K562 (cell line): ENCODE data around the gene ERI2. TPM values are rescaled to one million over a fixed set of nuclear protein-coding genes. Genes with fewer than 3 reads are reported as not detected.

Experiments used
- ATAC-seq: fragments of 200-7000 bp; cut with Tn5 transposase; 3 replicates; pipeline ENCODE4 v1.9.1; 2020; ENCODE audit warnings: moderate library complexity
- BruUV-seq: library from RNA; stranded (reverse); fragments of 400-500 nt; replicated peaks from 2 replicates; lab custom pipeline; 2021; lab: Mats Ljungman, UMichigan
- CTCF ChIA-PET: fragments of 300-600 bp; formaldehyde crosslinking; extraction: SDS; loops from one replicate; lab custom pipeline; 2021; ENCODE audit warnings: low intra/inter-chr PET ratio; lab: Yijun Ruan, JAX
- POLR2A ChIA-PET: fragments of 300-600, 350-650 bp; sonication (Branson Sonifier 250); formaldehyde crosslinking; extraction: SDS; loops from one replicate; lab custom pipeline; 2021; ENCODE audit warnings: antibody characterized with exemption, inconsistent platforms; lab: Yijun Ruan, JAX
- DNase-seq, 4 experiments: peaks; one replicate each; pipeline versions ENCODE4 v3.0.0 to v3.0.0-alpha.2; 2011 to 2018; ENCODE audit warnings: low spot score in 3 of 4, mixed read lengths in 3 of 4; ENCODE audit errors: extremely low read depth in 1 of 4
- FAIRE-seq: peaks from 2 replicates; lab custom pipeline; 2011; peaks lifted over from hg19 to GRCh38; lab: Jason Lieb, UNC
- H2AFZ ChIP-seq: 2 replicates; pipeline ENCODE4 v1.6.0; 2011; ENCODE audit warnings: low read depth, low read length, control low read depth, inconsistent platforms
- H3K27ac ChIP-seq: fragments of 200-600 bp; 3 replicates; pipeline ENCODE4 v1.8.0; 2011; ENCODE audit warnings: low read depth, mild to moderate bottlenecking, control low read depth, inconsistent platforms, low read length, moderate library complexity, mixed read lengths; ENCODE audit errors: extremely low read depth
- H3K27me3 ChIP-seq, 2 experiments: fragments of 300-600 bp in 1 of 2; 2 replicates in 1 of 2; 3 replicates in 1 of 2; pipeline versions ENCODE4 v1.6.0 to v1.8.0; 2011; ENCODE audit warnings: inconsistent platforms in 2 of 2, low read length in 2 of 2, mild to moderate bottlenecking in 1 of 2, mixed read lengths in 1 of 2, moderate library complexity in 1 of 2; ENCODE audit not compliant: control insufficient read depth in 2 of 2, insufficient read depth in 2 of 2
- H3K36me3 ChIP-seq: fragments of 300-600 bp; 3 replicates; pipeline ENCODE4 v1.8.0; 2011; ENCODE audit warnings: mild to moderate bottlenecking, low read length, inconsistent platforms; ENCODE audit not compliant: control insufficient read depth, insufficient read depth
- H3K4me1 ChIP-seq, 2 experiments: fragments of 200-600 bp in 1 of 2; replicated peaks in 1 of 2; 2 replicates in 1 of 2; 3 replicates in 1 of 2; pipeline versions ENCODE4 v1.5.1 to v1.8.0; 2011; ENCODE audit warnings: inconsistent platforms in 2 of 2, low read length in 2 of 2, mild to moderate bottlenecking in 1 of 2, mixed read lengths in 1 of 2, moderate library complexity in 1 of 2; ENCODE audit not compliant: control insufficient read depth in 2 of 2, insufficient read depth in 2 of 2
- H3K4me2 ChIP-seq: 2 replicates; pipeline ENCODE4 v1.6.1; 2011; ENCODE audit warnings: low read length, control low read depth, inconsistent platforms, mixed read lengths; ENCODE audit not compliant: insufficient read depth
- H3K4me3 ChIP-seq: fragments of 200-600 bp; sonication (generic), shearing (Covaris generic); 2 replicates; pipeline ENCODE4 v1.5.1; 2016; ENCODE audit warnings: control low read depth, inconsistent platforms
- H3K79me2 ChIP-seq: fragments of 200-600 bp; 3 replicates; pipeline ENCODE4 v1.8.0; 2011; ENCODE audit warnings: low read length, inconsistent platforms; ENCODE audit not compliant: control insufficient read depth, insufficient read depth
- H3K9ac ChIP-seq, 2 experiments: 2 replicates each; pipeline versions ENCODE4 v1.6.0 to v1.6.1; 2011; ENCODE audit warnings: low read depth in 2 of 2, low read length in 2 of 2, control low read depth in 1 of 2, inconsistent platforms in 1 of 2, mild to moderate bottlenecking in 1 of 2, mixed read lengths in 1 of 2; ENCODE audit not compliant: insufficient read depth in 1 of 2
- H3K9me1 ChIP-seq: one replicate; pipeline ENCODE4 v1.6.0; 2011; ENCODE audit warnings: inconsistent platforms, mild to moderate bottlenecking, low read length, moderate library complexity; ENCODE audit not compliant: control insufficient read depth, insufficient read depth
- H3K9me3 ChIP-seq: replicated peaks from 2 replicates; pipeline ENCODE4 v1.5.1; 2011; ENCODE audit warnings: low read depth, low read length, inconsistent platforms; ENCODE audit not compliant: control insufficient read depth, insufficient read depth
- H4K20me1 ChIP-seq: replicated peaks from 2 replicates; pipeline ENCODE4 v1.6.1; 2011; ENCODE audit warnings: low read length, inconsistent platforms, mixed read lengths; ENCODE audit not compliant: control insufficient read depth, insufficient read depth
- HLTF ChIP-seq: fragments of 450-650 bp; IDR thresholded peaks from 2 replicates; pipeline ENCODE4 v1.6.1; 2016
- POLR2G ChIP-seq: fragments of 200-400 bp; formaldehyde crosslinking; IDR thresholded peaks from 2 replicates; pipeline ENCODE4 v1.6.1; 2017; ENCODE audit warnings: low read depth, mild to moderate bottlenecking, antibody characterized with exemption, low read length, moderate library complexity
- POLR3G ChIP-seq: IDR thresholded peaks from 2 replicates; pipeline ENCODE4 v1.6.1; 2011; ENCODE audit not compliant: insufficient read length, insufficient replicate concordance; ENCODE audit errors: extremely low read depth
- TSC22D4 ChIP-seq: fragments of 450-650 bp; IDR thresholded peaks from 2 replicates; pipeline ENCODE4 v1.6.1; 2016; ENCODE audit warnings: missing genetic modification characterization, missing biosample characterization, control low read depth
- ZFX ChIP-seq: sonication (generic); formaldehyde crosslinking; IDR thresholded peaks from 2 replicates; pipeline ENCODE4 v1.8.0; 2022; ENCODE audit warnings: mild to moderate bottlenecking, missing genetic modification reagents, moderate library complexity
- ZKSCAN8 ChIP-seq: fragments of 200-800 bp; sonication (Bioruptor generic); IDR thresholded peaks from 2 replicates; pipeline ENCODE4 v1.6.1; 2016; ENCODE audit warnings: missing genetic modification characterization, missing compliant biosample characterization
- in situ Hi-C: fragments of 300-500 bp; cut with MboI; formaldehyde crosslinking; loops from 4 replicates; pipeline ENCODE4 v1.15.0; 2018; ENCODE audit warnings: inconsistent platforms, mixed read lengths
- intact Hi-C: fragments of 100-400 bp; cut with micrococcal nuclease; formaldehyde crosslinking; loops from 2 replicates; pipeline ENCODE4 v1.14.2; 2022
- polyA plus RNA-seq, 8 experiments: library from polyadenylated mRNA; depleted of rRNA in 4 of 8; stranded (reverse) in 5 of 8; unstranded in 3 of 8; fragments of >200 nt; fragmentation: Nextera tagmentation in 2 of 8; fragmentation: Illumina TruSeq in 1 of 8; extraction: Ambion mirVana in 2 of 8; extraction: Trizol in 1 of 8; gene quantifications; 2 replicates each; pipeline versions ENCODE4 v1.2.1 to v1.2.3, GENCODE V29; 2011 to 2014; ENCODE audit warnings: inconsistent platforms in 1 of 8, missing spikeins in 1 of 8
- total RNA-seq, 7 experiments: library from RNA; depleted of rRNA in 6 of 7; stranded (reverse); fragments of >200 nt in 6 of 7; fragmentation: Illumina TruSeq in 2 of 7; extraction: Trizol in 2 of 7; gene quantifications; 2 replicates each; pipeline versions ENCODE4 v1.2.1 to v1.2.3, GENCODE V29; 2011 to 2021; ENCODE audit warnings: low replicate concordance in 1 of 7
- TF ChIP-seq, protein P1 (sequence below), 2 experiments: fragments of 200-800 bp in 1 of 2; sonication (Bioruptor generic) in 1 of 2; sonication (generic) in 1 of 2; formaldehyde crosslinking in 1 of 2; IDR thresholded peaks in 1 of 2; conservative IDR thresholded peaks in 1 of 2; 2 replicates each; pipeline versions ENCODE4 v1.5.0 to v1.6.1; 2016 to 2020; ENCODE audit warnings: missing compliant biosample characterization in 1 of 2, missing genetic modification characterization in 1 of 2, missing genetic modification reagents in 1 of 2
- TF ChIP-seq, protein P2 (sequence below), 2 experiments: fragments of 450-650 bp; IDR thresholded peaks; 2 replicates each; pipeline ENCODE4 v1.6.1; 2016
- TF ChIP-seq, protein P3 (sequence below): fragments of 250-450 bp; sonication (Bioruptor Pico); IDR thresholded peaks from 2 replicates; pipeline ENCODE4 v1.8.0; 2022; ENCODE audit warnings: moderate library complexity, mild to moderate bottlenecking, inconsistent platforms
- TF ChIP-seq, protein P4 (sequence below), 2 experiments: fragments of 450-650 bp in 1 of 2; IDR thresholded peaks; 2 replicates each; pipeline ENCODE4 v1.6.1; 2011 to 2017; ENCODE audit warnings: low read depth in 2 of 2, antibody characterized with exemption in 1 of 2, borderline replicate concordance in 1 of 2, low read length in 1 of 2, mild to moderate bottlenecking in 1 of 2, mixed read lengths in 1 of 2; ENCODE audit not compliant: control insufficient read depth in 1 of 2

Gene ERI2
- total and polyA plus RNA-seq, 9 of the 15 experiments (the other 6 are each of a cell fraction or from before 2014, with no cell fraction given): 23.3 to 57.0 (median 48.1) TPM

DNA sequence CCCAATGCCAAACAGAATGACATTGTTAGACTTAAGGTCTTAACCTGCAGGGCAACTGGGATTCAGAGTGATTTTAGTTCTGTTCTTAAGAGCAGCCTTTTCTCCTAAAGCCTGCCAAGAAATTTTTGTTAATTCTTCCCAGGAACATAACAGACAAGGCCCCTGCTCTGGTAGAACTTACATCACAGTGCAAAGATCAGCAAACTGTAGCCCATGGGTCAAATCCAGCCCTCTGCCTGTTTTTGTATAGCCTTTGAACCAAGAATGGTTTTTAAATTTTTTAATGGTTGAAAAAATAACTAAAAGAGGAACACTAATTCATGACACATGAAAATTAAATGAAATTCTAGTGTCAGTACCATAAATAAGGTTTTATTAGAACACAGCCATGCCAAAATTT, 38.7 kb downstream of the ERI2 start:
- intact Hi-C loops (no loop called here), in situ Hi-C loops (no loop called here)
- Histone ChIP-seq H3K4me2 (peak overlapping the region; percentile 61; the same call in 1 of the 2 replicates), H3K4me1 (peaks cover 4 to 20% of the 10 kb centered on the region in 2 experiments; a peak in 1 of 5 replicates), H4K20me1 (no peaks in the 10 kb centered on the region), H3K36me3 (peaks cover 22% of the 10 kb centered on the region; the same call in 2 of the 3 replicates), H3K4me3 (peak overlapping the region; percentile 47; the same call in 1 of the 2 replicates), H3K9me1 (no peaks in the 10 kb centered on the region), H3K27ac (peak overlapping the region; percentile 66), H3K9ac (peak overlapping the region in 1 of 2 experiments; percentile 71; a peak in 2 of 4 replicates), H2AFZ (peak overlapping the region; percentile 80), H3K27me3 (no peaks in the 10 kb centered on the region), H3K79me2 (peaks cover 57% of the 10 kb centered on the region), H3K9me3 (peaks cover 4% of the 10 kb centered on the region; the same call in 1 of the 2 replicates)
- ChIA-PET POLR2A (no interaction called here), CTCF (no interaction called here)
- no TSS peak for BruUV-seq
- no peak for FAIRE-seq
- DNase-seq: no peak
- ATAC-seq: no peak
- TF ChIP-seq, protein P1, sequence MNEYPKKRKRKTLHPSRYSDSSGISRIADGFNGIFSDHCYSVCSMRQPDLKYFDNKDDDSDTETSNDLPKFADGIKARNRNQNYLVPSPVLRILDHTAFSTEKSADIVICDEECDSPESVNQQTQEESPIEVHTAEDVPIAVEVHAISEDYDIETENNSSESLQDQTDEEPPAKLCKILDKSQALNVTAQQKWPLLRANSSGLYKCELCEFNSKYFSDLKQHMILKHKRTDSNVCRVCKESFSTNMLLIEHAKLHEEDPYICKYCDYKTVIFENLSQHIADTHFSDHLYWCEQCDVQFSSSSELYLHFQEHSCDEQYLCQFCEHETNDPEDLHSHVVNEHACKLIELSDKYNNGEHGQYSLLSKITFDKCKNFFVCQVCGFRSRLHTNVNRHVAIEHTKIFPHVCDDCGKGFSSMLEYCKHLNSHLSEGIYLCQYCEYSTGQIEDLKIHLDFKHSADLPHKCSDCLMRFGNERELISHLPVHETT (CRISPR knock-in tag; conservative IDR thresholded peaks at IDR 0.05 in 1 of 2, IDR thresholded peaks at IDR 0.05 in 1 of 2): 0 out of 4 replicates have a peak, but pooled peaks of 1 of the 2 experiments have one; percentile 28
- TF ChIP-seq POLR2G: 0 out of 2 replicates have a peak, but pooled peaks have one; percentile 21
- TF ChIP-seq, protein P2, sequence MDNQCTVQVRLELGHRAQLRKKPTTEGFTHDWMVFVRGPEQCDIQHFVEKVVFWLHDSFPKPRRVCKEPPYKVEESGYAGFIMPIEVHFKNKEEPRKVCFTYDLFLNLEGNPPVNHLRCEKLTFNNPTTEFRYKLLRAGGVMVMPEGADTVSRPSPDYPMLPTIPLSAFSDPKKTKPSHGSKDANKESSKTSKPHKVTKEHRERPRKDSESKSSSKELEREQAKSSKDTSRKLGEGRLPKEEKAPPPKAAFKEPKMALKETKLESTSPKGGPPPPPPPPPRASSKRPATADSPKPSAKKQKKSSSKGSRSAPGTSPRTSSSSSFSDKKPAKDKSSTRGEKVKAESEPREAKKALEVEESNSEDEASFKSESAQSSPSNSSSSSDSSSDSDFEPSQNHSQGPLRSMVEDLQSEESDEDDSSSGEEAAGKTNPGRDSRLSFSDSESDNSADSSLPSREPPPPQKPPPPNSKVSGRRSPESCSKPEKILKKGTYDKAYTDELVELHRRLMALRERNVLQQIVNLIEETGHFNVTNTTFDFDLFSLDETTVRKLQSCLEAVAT (IDR thresholded peaks at IDR 0.05): no peak
- 0 out of 2 replicates have a peak, but pooled peaks have one; percentile 21 for TF ChIP-seq ZKSCAN8 (CRISPR knock-in tag)
- TF ChIP-seq, protein P3, sequence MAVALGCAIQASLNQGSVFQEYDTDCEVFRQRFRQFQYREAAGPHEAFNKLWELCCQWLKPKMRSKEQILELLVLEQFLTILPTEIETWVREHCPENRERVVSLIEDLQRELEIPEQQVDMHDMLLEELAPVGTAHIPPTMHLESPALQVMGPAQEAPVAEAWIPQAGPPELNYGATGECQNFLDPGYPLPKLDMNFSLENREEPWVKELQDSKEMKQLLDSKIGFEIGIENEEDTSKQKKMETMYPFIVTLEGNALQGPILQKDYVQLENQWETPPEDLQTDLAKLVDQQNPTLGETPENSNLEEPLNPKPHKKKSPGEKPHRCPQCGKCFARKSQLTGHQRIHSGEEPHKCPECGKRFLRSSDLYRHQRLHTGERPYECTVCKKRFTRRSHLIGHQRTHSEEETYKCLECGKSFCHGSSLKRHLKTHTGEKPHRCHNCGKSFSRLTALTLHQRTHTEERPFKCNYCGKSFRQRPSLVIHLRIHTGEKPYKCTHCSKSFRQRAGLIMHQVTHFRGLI (CRISPR knock-in tag): no peak
- TF ChIP-seq, protein P4, sequence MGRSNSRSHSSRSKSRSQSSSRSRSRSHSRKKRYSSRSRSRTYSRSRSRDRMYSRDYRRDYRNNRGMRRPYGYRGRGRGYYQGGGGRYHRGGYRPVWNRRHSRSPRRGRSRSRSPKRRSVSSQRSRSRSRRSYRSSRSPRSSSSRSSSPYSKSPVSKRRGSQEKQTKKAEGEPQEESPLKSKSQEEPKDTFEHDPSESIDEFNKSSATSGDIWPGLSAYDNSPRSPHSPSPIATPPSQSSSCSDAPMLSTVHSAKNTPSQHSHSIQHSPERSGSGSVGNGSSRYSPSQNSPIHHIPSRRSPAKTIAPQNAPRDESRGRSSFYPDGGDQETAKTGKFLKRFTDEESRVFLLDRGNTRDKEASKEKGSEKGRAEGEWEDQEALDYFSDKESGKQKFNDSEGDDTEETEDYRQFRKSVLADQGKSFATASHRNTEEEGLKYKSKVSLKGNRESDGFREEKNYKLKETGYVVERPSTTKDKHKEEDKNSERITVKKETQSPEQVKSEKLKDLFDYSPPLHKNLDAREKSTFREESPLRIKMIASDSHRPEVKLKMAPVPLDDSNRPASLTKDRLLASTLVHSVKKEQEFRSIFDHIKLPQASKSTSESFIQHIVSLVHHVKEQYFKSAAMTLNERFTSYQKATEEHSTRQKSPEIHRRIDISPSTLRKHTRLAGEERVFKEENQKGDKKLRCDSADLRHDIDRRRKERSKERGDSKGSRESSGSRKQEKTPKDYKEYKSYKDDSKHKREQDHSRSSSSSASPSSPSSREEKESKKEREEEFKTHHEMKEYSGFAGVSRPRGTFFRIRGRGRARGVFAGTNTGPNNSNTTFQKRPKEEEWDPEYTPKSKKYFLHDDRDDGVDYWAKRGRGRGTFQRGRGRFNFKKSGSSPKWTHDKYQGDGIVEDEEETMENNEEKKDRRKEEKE (IDR thresholded peaks at IDR 0.05; ENCODE audit: borderline replicate concordance in 1 of 2, control insufficient read depth in 1 of 2, low read depth in 2 of 2, low read length in 1 of 2): no peak
- 0 out of 2 replicates have a peak, but pooled peaks have one; percentile 23 for TF ChIP-seq ZFX (CRISPR knock-in tag)
- TF ChIP-seq POLR3G: no peak
- no peak for TF ChIP-seq HLTF
- TF ChIP-seq TSC22D4: no peak
